ENCODE data around the gene PRTG. TPM values are rescaled to one million over a fixed set of nuclear protein-coding genes. Genes with fewer than 3 reads are reported as not detected.

The PRTG gene
- polyA plus RNA-seq, 1 of the 3 experiments (the other 2 are of a cell fraction), result 3.0 TPM

- Histone ChIP-seq H3K9ac (no peak overlapping the region), H3K36me3 (replicated peaks in 1 of 2; ENCODE audit: control insufficient read depth in 1 of 2, insufficient read depth in 2 of 2, low read length in 1 of 2) (peaks cover 5% of the 10 kb centered on the region in 2 experiments), H3K4me3 (ENCODE audit: low read depth in 2 of 2, low read length in 1 of 2) (no peak overlapping the region), H3K27me3 (ENCODE audit: insufficient read depth) (no peaks in the 10 kb centered on the region), H3K27ac (ENCODE audit: low read depth in 2 of 2, low read length in 1 of 2) (no peak overlapping the region), H3K4me2 (no peak overlapping the region), H2AFZ (ENCODE audit: low read depth) (no peak overlapping the region), H3K4me1 (ENCODE audit: control insufficient read depth in 1 of 2, insufficient read depth in 2 of 2, low read depth in 1 of 2, low read length in 1 of 2) (no peaks in the 10 kb centered on the region), H4K20me1 (ENCODE audit: insufficient read depth) (no peaks in the 10 kb centered on the region), H3K9me2 (no peaks in the 10 kb centered on the region), H3F3A (replicated peaks; ENCODE audit: insufficient read depth) (peaks cover 8% of the 10 kb centered on the region), H3K79me2 (ENCODE audit: insufficient read depth) (no peaks in the 10 kb centered on the region), H3K9me3 (no peaks in the 10 kb centered on the region)
- no peak for DNase-seq
- POLR2A ChIA-PET, result interaction anchor here (2.0 kb wide), 1 partner anchor 151 kb away, joined by 7 read pairs; no protein-coding TSS in a partner anchor
- no peak for TF ChIP-seq TAF1 (IDR thresholded peaks at IDR 0.05; ENCODE audit: borderline replicate concordance, low read depth, low read length)
- TF ChIP-seq JUND (IDR thresholded peaks at IDR 0.05), result 0 out of 2 replicates have a peak, but pooled peaks have one; percentile 18
- TF ChIP-seq MXI1 (IDR thresholded peaks at IDR 0.05; ENCODE audit: low read depth, low read length), result no peak
- no peak for TF ChIP-seq REST (IDR thresholded peaks at IDR 0.05; ENCODE audit: low read depth, low read length)
- no peak for TF ChIP-seq NRF1 (IDR thresholded peaks at IDR 0.05; ENCODE audit: low read depth, low read length)
- TF ChIP-seq FOXJ3 (CRISPR knock-in tag; IDR thresholded peaks at IDR 0.05), result no peak
- TF ChIP-seq GABPA (IDR thresholded peaks at IDR 0.05; ENCODE audit: low read depth), result no peak
- TF ChIP-seq FOSL2 (IDR thresholded peaks at IDR 0.05; ENCODE audit: borderline replicate concordance, low read depth), result peak; percentile 26; the same call in 1 of the 2 replicates
- TF ChIP-seq, protein P1, sequence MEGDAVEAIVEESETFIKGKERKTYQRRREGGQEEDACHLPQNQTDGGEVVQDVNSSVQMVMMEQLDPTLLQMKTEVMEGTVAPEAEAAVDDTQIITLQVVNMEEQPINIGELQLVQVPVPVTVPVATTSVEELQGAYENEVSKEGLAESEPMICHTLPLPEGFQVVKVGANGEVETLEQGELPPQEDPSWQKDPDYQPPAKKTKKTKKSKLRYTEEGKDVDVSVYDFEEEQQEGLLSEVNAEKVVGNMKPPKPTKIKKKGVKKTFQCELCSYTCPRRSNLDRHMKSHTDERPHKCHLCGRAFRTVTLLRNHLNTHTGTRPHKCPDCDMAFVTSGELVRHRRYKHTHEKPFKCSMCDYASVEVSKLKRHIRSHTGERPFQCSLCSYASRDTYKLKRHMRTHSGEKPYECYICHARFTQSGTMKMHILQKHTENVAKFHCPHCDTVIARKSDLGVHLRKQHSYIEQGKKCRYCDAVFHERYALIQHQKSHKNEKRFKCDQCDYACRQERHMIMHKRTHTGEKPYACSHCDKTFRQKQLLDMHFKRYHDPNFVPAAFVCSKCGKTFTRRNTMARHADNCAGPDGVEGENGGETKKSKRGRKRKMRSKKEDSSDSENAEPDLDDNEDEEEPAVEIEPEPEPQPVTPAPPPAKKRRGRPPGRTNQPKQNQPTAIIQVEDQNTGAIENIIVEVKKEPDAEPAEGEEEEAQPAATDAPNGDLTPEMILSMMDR (IDR thresholded peaks at IDR 0.05), result no peak
- no peak for TF ChIP-seq FOXM1 (IDR thresholded peaks at IDR 0.05; ENCODE audit: low read depth)
- TF ChIP-seq NFIC (IDR thresholded peaks at IDR 0.05; ENCODE audit: borderline replicate concordance), result no peak
- TF ChIP-seq SIN3A (IDR thresholded peaks at IDR 0.05; ENCODE audit: borderline replicate concordance, low read depth, low read length), result no peak
- no peak for TF ChIP-seq RAD21 (IDR thresholded peaks at IDR 0.05; ENCODE audit: low read length)
- CTCF ChIA-PET, result interaction anchor here (0.6 to 7.5 kb wide), 42 partner anchors 10 to 1855 kb away, joined by 3 to 158 read pairs (median 4); no protein-coding TSS in a partner anchor
- 65% methylated on average over 1 of the region's 1 CpG for WGBS (ENCODE audit: low lambda C conversion rate)
Observed at GRCh38 chr15:55649058-55649423, 93.9 kb downstream of the PRTG start.

Data from SK-N-SH (cell line).